Measurements from ENCODE around the gene MRPL48.

GRCh38 chr11:73912026-73912425, 124.4 kb downstream of the MRPL48 start:
- TF ChIP-seq CTCF (IDR thresholded peaks at IDR 0.05), result no peak
- no peak for TF ChIP-seq POLR2A (IDR thresholded peaks at IDR 0.05)
